ENCODE data around the gene ZSWIM1. TPM values are rescaled to one million over a fixed set of nuclear protein-coding genes. Genes with fewer than 3 reads are reported as not detected.

Gene ZSWIM1
- total and polyA plus RNA-seq, 2 of the 13 experiments (the other 11 are each of a cell fraction or from before 2014, with no cell fraction given), result 9.5 to 11.7 TPM

DNA sequence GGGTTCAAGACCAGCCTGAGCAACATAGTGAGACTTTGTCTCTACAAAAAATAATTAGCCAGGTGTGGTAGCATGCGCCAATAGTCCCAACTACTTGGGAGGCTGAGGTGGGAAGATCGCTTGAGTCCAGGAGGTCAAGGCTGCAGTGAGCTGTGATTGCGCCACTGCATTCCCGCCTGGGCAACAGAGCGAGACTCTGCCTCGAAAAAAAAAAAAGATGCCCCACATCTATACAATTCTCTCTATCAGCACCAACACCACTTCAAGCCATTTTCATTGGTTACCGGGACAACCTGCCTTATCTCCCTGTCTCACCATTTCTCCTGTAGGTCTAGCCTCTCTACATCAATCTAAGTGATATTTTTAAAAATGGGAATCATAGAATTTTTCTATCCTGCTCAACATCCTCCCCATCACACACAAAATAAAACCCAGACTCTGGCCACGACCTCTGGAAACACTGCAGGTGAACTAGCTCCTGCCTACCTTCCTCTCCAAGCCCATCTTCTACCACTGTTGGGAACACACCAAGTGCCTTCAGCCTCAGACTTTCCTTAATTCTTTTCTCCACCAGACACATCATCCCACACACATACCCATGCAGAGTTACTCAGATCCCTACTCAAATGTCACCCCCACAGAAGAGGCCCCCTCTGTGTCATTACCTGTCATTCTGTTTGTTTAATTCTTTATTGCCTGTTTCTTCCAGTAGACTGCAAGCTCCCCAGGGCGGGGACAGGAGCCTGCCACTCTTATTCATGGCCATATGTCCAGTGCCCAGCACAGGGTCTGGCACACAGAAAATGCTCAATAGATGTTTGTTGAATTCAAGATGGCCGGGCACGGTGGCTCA, 40.5 kb downstream of the ZSWIM1 start (continued):
- TF ChIP-seq, protein P1, sequence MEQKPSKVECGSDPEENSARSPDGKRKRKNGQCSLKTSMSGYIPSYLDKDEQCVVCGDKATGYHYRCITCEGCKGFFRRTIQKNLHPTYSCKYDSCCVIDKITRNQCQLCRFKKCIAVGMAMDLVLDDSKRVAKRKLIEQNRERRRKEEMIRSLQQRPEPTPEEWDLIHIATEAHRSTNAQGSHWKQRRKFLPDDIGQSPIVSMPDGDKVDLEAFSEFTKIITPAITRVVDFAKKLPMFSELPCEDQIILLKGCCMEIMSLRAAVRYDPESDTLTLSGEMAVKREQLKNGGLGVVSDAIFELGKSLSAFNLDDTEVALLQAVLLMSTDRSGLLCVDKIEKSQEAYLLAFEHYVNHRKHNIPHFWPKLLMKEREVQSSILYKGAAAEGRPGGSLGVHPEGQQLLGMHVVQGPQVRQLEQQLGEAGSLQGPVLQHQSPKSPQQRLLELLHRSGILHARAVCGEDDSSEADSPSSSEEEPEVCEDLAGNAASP (CRISPR knock-in tag; IDR thresholded peaks at IDR 0.05; ENCODE audit: borderline replicate concordance), result no peak
- TF ChIP-seq ATF7 (IDR thresholded peaks at IDR 0.05) (no peak), ATF7 (CRISPR knock-in tag; IDR thresholded peaks at IDR 0.05) (no peak), ZNF703 (CRISPR knock-in tag; IDR thresholded peaks at IDR 0.05; ENCODE audit: borderline replicate concordance) (no peak), RNF2 (conservative IDR thresholded peaks at IDR 0.05; ENCODE audit: low read depth) (no peak), HOXA7 (CRISPR knock-in tag; IDR thresholded peaks at IDR 0.05) (no peak), KAT7 (CRISPR knock-in tag; IDR thresholded peaks at IDR 0.05; ENCODE audit: borderline replicate concordance) (no peak), RELA (CRISPR knock-in tag; IDR thresholded peaks at IDR 0.05) (no peak), MED13 (CRISPR knock-in tag; IDR thresholded peaks at IDR 0.05) (no peak), TBX2 (CRISPR knock-in tag; IDR thresholded peaks at IDR 0.05; ENCODE audit: borderline replicate concordance) (0 out of 2 replicates have a peak, but pooled peaks have one; percentile 33), KDM5A (IDR thresholded peaks at IDR 0.05; ENCODE audit: borderline replicate concordance, low read length) (no peak), BORCS8-MEF2B (CRISPR knock-in tag; IDR thresholded peaks at IDR 0.05) (no peak), NFYB (CRISPR knock-in tag; IDR thresholded peaks at IDR 0.05) (no peak; the same call in 1 of the 2 replicates), ZNF7 (CRISPR knock-in tag; IDR thresholded peaks at IDR 0.05) (no peak), POLR2AphosphoS2 (IDR thresholded peaks at IDR 0.05; ENCODE audit: low read depth, low read length) (no peak), PAX8 (CRISPR knock-in tag; IDR thresholded peaks at IDR 0.05; ENCODE audit: borderline replicate concordance) (no peak), FOXK2 (IDR thresholded peaks at IDR 0.05) (no peak), TAF1 (CRISPR knock-in tag; IDR thresholded peaks at IDR 0.05) (no peak), ZNF331 (CRISPR knock-in tag; IDR thresholded peaks at IDR 0.05) (no peak)
- TF ChIP-seq, protein P2, sequence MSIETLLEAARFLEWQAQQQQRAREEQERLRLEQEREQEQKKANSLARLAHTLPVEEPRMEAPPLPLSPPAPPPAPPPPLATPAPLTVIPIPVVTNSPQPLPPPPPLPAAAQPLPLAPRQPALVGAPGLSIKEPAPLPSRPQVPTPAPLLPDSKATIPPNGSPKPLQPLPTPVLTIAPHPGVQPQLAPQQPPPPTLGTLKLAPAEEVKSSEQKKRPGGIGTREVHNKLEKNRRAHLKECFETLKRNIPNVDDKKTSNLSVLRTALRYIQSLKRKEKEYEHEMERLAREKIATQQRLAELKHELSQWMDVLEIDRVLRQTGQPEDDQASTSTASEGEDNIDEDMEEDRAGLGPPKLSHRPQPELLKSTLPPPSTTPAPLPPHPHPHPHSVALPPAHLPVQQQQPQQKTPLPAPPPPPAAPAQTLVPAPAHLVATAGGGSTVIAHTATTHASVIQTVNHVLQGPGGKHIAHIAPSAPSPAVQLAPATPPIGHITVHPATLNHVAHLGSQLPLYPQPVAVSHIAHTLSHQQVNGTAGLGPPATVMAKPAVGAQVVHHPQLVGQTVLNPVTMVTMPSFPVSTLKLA (IDR thresholded peaks at IDR 0.05), result no peak
- TF ChIP-seq, protein P3, sequence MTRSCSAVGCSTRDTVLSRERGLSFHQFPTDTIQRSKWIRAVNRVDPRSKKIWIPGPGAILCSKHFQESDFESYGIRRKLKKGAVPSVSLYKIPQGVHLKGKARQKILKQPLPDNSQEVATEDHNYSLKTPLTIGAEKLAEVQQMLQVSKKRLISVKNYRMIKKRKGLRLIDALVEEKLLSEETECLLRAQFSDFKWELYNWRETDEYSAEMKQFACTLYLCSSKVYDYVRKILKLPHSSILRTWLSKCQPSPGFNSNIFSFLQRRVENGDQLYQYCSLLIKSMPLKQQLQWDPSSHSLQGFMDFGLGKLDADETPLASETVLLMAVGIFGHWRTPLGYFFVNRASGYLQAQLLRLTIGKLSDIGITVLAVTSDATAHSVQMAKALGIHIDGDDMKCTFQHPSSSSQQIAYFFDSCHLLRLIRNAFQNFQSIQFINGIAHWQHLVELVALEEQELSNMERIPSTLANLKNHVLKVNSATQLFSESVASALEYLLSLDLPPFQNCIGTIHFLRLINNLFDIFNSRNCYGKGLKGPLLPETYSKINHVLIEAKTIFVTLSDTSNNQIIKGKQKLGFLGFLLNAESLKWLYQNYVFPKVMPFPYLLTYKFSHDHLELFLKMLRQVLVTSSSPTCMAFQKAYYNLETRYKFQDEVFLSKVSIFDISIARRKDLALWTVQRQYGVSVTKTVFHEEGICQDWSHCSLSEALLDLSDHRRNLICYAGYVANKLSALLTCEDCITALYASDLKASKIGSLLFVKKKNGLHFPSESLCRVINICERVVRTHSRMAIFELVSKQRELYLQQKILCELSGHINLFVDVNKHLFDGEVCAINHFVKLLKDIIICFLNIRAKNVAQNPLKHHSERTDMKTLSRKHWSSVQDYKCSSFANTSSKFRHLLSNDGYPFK (CRISPR knock-in tag; IDR thresholded peaks at IDR 0.05; ENCODE audit: borderline replicate concordance), result no peak
- TF ChIP-seq, protein P4, sequence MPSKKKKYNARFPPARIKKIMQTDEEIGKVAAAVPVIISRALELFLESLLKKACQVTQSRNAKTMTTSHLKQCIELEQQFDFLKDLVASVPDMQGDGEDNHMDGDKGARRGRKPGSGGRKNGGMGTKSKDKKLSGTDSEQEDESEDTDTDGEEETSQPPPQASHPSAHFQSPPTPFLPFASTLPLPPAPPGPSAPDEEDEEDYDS (CRISPR knock-in tag; IDR thresholded peaks at IDR 0.05), result no peak
- TF ChIP-seq, protein P5, sequence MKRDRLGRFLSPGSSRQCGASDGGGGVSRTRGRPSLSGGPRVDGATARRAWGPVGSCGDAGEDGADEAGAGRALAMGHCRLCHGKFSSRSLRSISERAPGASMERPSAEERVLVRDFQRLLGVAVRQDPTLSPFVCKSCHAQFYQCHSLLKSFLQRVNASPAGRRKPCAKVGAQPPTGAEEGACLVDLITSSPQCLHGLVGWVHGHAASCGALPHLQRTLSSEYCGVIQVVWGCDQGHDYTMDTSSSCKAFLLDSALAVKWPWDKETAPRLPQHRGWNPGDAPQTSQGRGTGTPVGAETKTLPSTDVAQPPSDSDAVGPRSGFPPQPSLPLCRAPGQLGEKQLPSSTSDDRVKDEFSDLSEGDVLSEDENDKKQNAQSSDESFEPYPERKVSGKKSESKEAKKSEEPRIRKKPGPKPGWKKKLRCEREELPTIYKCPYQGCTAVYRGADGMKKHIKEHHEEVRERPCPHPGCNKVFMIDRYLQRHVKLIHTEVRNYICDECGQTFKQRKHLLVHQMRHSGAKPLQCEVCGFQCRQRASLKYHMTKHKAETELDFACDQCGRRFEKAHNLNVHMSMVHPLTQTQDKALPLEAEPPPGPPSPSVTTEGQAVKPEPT (CRISPR knock-in tag; IDR thresholded peaks at IDR 0.05; ENCODE audit: low read depth), result no peak
